DMS53 (cell line): ENCODE measurements around the gene ARMC12.

ENCODE experiments used
- DNase-seq: peaks from one replicate; lab custom pipeline; 2025; lab: John Stamatoyannopoulos, UW

ARMC12 gene

DNA sequence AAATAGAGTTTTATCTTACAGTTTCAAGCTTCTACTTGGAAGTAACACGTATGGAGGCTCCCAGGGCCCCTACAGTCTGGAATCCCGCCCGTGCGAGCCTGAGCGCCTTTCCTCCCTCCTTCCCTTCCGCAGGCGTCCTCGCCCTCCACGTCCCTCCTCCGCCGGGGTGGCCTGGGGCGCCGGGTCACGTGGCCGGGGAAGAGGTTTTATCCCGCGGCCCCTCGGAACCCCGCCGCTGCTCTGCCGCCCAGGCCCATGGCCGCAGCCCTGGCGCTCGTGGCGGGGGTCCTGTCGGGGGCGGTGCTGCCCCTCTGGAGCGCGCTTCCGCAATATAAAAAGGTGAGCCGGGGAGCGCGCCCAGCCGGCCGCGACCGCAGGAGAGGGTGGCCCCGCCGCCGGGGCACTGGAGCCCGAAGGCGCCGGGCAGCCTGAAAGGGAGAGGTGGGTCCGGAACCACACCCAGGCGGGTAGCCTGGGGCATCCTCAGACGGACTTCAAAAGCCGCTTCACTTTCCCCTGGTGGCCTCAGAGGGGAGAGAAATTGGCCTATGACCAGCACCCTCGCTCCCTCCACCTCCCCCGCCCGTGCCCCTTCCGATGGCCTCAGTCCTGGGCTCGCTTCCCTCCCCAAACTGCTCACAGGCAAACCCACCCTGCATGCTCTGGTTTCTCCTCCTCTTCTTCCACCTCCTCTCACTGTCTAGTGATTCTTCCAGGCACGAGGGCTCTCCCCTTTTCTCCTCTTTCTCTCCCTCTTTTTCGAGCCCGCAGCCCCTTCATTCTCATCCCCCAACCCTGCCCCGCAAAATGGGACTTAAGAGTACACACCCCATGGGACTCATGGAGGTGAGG, 39.8 kb downstream of the ARMC12 start, which contains the start of gene CLPSL2:
Gene CLPSL2 (plus strand): TSS at position 235 of the 852 bp plus-strand sequence. CDS start 21 bp downstream, at position 256.
- peak; percentile 61 for DNase-seq

DNA sequence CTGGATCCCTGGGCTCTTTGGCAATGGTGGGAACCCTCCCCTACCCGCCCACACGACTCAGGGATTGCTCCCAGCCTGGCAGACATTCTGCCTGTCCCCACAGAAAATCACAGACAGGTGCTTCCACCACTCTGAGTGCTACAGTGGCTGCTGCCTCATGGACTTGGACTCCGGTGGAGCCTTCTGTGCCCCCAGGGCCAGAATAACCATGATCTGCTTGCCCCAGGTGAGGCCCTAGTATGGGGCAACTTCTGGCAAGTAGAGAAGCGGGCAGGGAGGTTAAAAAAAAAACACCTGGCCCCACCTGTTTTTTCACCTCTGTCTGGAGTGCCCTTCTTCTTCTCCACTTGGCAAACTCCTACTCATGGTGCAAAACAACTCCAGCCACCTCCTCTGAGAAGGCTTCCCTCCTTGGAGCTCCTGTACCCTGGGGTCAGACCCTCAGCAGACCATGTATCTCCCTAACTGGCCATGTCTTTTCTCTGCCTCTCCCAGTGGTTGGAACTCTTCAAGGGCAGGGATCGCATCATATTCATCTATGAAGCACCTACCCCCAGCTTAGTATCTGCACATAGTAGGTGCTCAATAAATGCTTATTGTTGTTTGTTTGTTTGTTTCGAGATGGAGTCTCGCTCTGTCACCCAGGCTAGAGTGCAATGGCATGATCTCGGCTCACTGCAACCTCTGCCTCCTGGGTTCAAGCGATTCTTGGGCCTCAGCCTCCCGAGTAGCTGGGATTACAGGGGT, 40.7 kb downstream of the ARMC12 start:
- no peak for DNase-seq

- no peak for DNase-seq
Observed at GRCh38 chr6:35778437-35778836, 41.6 kb downstream of the ARMC12 start.

DNA sequence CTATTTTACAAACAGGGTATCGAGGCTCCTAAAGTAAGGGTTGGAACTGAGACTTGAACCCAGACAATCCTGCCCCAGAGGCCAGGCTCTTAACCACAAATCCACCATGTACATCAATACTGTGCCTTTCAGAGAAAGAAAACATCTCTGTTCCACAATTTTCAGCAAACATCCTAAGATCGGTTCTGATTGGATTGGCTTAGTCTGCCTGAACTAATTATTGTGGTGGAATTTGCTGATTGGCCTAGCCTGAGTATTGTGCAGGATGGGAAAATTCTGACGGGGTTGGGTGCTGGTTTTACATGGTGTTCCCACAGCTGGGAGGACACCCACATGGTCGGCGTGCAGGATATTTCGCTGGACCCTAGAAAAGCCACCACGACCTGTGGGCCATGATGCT, 43.9 kb downstream of the ARMC12 start, which contains the start of gene CLPSL1:
Gene CLPSL1 (plus strand): TSS at position 301 of the 400 bp plus-strand sequence. CDS start 92 bp downstream, at position 393.
- no peak for DNase-seq

DNA sequence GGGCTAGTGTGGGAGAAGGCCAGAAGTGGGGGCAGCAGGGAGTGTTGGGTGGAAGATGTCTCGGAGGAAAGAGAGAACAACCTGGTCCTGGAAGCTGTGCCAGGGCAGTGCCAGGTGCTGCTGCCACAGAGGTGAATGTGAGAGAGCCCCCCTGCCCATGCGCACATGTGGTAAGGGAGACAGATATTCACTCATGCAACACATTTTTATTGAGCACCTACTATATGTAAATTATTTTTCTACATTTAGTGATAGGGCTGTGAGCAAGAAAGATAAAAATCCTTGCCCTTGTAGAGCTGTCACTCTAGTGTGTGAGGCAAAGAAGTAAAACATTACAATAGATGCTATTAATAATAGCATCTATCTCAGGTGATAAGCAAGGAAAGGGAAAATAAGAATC, 44.5 kb downstream of the ARMC12 start:
- DNase-seq = no peak

DNA sequence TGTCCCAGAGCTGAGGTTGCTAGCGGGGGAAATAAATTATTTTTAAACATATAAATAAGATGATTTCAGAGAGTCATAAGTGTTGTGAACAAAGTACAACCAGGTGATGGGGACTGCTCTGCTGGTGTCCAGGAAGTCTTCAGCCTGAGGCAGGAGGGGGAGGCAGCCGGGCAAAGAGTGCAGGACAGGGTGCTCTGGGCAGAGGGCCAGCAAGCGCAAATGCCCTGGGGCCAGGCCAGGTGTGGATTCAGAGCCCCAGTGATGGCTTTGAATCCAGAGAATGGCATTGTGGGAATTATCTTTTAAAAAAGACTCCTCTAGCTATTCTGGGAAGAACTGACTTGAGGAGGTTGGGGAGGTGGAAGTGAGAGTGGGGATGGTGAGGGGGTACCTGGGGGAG, 45.6 kb downstream of the ARMC12 start:
- DNase-seq = no peak

DNA sequence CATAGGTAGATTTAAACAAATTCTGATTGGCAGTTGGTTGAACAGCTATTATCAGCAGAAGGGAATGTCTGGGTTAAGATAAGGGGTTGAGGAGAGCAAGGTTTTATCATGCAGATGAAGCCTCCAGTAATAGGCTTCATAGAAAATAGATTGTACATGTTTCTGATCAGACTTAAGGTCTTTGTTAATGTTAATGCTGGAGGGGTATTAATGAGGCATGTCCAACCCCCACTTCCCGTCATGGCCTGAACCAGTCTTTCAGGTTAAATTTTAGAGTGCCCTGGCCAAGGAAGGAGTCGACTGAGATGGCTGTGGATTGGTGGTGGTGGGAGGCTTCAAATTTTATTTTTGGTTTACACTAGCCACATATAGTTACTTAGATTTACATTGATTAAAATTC, 47.4 kb downstream of the ARMC12 start:
- DNase-seq = no peak

DNA sequence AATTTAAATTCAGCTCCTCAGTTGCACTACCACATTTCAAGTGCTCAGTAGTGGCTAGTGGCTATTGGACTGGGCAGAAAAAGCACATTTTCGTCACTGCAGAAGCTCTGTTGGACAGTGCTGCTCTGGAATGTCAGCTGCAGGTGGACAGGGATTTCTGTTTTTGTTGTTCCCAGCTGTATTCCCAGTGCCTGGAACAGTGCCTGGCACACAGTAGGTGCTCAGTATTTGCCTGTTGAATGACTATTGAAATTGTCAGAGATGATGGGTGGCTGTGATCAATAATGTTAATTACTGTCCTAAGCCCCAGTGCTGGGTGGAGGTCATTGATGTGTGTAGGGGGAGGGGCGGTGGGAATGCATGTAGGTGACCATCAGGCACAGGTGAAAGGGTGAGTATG, 49.4 kb downstream of the ARMC12 start:
- no peak for DNase-seq

GRCh38 chr6:35786810-35787209, 50.0 kb downstream of the ARMC12 start:
- DNase-seq = peak; percentile 49

- DNase-seq = peak; percentile 29
Observed at GRCh38 chr6:35787266-35788218, 50.7 kb downstream of the ARMC12 start.

GRCh38 chr6:35788423-35788982, 51.7 kb downstream of the ARMC12 start:
- DNase-seq = no peak

DNA sequence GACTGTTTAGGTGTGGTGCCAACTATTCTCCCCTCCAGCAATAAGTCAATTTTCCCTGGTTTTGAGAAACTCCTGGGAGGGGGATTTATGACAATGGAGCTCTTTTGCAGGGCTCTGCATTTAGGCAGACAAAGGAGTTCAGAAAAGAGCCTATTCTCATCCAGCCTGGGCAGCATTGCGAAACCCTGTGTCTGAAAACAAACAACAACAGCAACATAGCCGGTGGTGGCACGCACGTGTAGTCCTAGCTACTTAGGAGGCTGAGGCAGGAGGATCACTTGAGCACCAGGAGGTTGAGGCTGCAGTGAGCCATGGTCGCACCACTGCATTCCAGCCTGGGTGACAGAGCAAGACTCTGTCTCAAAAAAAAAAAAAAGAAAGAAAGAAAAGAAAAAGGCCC, 53.9 kb downstream of the ARMC12 start:
- no peak for DNase-seq

GRCh38 chr6:35794536-35795452, 58.0 kb downstream of the ARMC12 start:
- no peak for DNase-seq

GRCh38 chr6:35795453-35796071, 58.7 kb downstream of the ARMC12 start:
- DNase-seq = no peak

GRCh38 chr6:35796236-35796635, 59.4 kb downstream of the ARMC12 start:
- no peak for DNase-seq

- DNase-seq = peak; percentile 20
Observed at GRCh38 chr6:35797837-35798526, 61.1 kb downstream of the ARMC12 start.
